K562 (cell line): ENCODE data around the gene TPM4. TPM values are rescaled to one million over a fixed set of nuclear protein-coding genes. Genes with fewer than 3 reads are reported as not detected.
A peak's percentile ranks its signal among the peaks of the same experiment; 100 is the strongest.

ENCODE experiments used
- ATF7 ChIP-seq: fragments of 450-650 bp; IDR thresholded peaks from 2 replicates; pipeline ENCODE4 v1.7.1; 2014; ENCODE audit warnings: mild to moderate bottlenecking, moderate library complexity
- BRF1 ChIP-seq: IDR thresholded peaks from 3 replicates; pipeline ENCODE4 v1.6.1; 2011; ENCODE audit warnings: borderline replicate concordance, mild to moderate bottlenecking; ENCODE audit not compliant: insufficient read length; ENCODE audit errors: extremely low read depth
- CREBBP ChIP-seq: IDR thresholded peaks from one replicate; pipeline ENCODE4 v1.6.1; 2012; ENCODE audit warnings: low read depth, mild to moderate bottlenecking, control low read depth, inconsistent platforms, low read length
- ETV1 ChIP-seq: fragments of 450-650 bp; conservative IDR thresholded peaks from 2 replicates; pipeline ENCODE4 v1.6.1; 2016; ENCODE audit warnings: missing genetic modification characterization, control low read depth, low read depth, missing compliant biosample characterization
- FOXA3 ChIP-seq, 2 experiments: fragments of 450-650 bp in 1 of 2; sonication (generic) in 1 of 2; formaldehyde crosslinking; IDR thresholded peaks in 1 of 2; conservative IDR thresholded peaks in 1 of 2; 2 replicates each; pipeline versions ENCODE4 v1.4.0 to v1.8.0; 2020 to 2022; ENCODE audit warnings: mild to moderate bottlenecking in 2 of 2, missing genetic modification reagents in 1 of 2
- KLF13 ChIP-seq: fragments of 450-650 bp; IDR thresholded peaks from 2 replicates; pipeline ENCODE4 v1.6.1; 2016; ENCODE audit warnings: missing genetic modification characterization, low read depth, mild to moderate bottlenecking, missing compliant biosample characterization, moderate library complexity, borderline replicate concordance
- LARP7 ChIP-seq: fragments of 450-650 bp; IDR thresholded peaks from 2 replicates; pipeline ENCODE4 v1.6.1; 2016
- MEIS2 ChIP-seq: fragments of 450-650 bp; IDR thresholded peaks from 2 replicates; pipeline ENCODE4 v1.6.1; 2014; ENCODE audit warnings: mild to moderate bottlenecking; ENCODE audit not compliant: partially characterized antibody
- MTA3 ChIP-seq: fragments of 450-650 bp; formaldehyde crosslinking; IDR thresholded peaks from 2 replicates; pipeline ENCODE4 v1.6.1; 2017; ENCODE audit warnings: mild to moderate bottlenecking, borderline replicate concordance
- NEUROD1 ChIP-seq: fragments of 150-350 bp; IDR thresholded peaks from 2 replicates; pipeline ENCODE4 v1.6.1; 2014; ENCODE audit warnings: borderline replicate concordance, low read length, low read depth; ENCODE audit not compliant: partially characterized antibody
- polyA plus RNA-seq, 8 experiments: library from polyadenylated mRNA; depleted of rRNA in 4 of 8; stranded (reverse) in 5 of 8; unstranded in 3 of 8; fragments of >200 nt; fragmentation: Nextera tagmentation in 2 of 8; fragmentation: Illumina TruSeq in 1 of 8; extraction: Ambion mirVana in 2 of 8; extraction: Trizol in 1 of 8; gene quantifications; 2 replicates each; pipeline versions ENCODE4 v1.2.1 to v1.2.3, GENCODE V29; 2011 to 2014; ENCODE audit warnings: inconsistent platforms in 1 of 8, missing spikeins in 1 of 8
- total RNA-seq, 7 experiments: library from RNA; depleted of rRNA in 6 of 7; stranded (reverse); fragments of >200 nt in 6 of 7; fragmentation: Illumina TruSeq in 2 of 7; extraction: Trizol in 2 of 7; gene quantifications; 2 replicates each; pipeline versions ENCODE4 v1.2.1 to v1.2.3, GENCODE V29; 2011 to 2021; ENCODE audit warnings: low replicate concordance in 1 of 7
- TF ChIP-seq, protein P1 (sequence below): fragments of 450-650 bp; IDR thresholded peaks from 2 replicates; pipeline ENCODE4 v1.6.1; 2016; ENCODE audit warnings: mild to moderate bottlenecking, moderate library complexity
- TF ChIP-seq, protein P2 (sequence below): fragments of 250-450 bp; sonication (Bioruptor Pico); IDR thresholded peaks from 2 replicates; pipeline ENCODE4 v1.9.0; 2021; ENCODE audit warnings: mild to moderate bottlenecking
- TF ChIP-seq, protein P3 (sequence below): fragments of 450-650 bp; formaldehyde crosslinking; IDR thresholded peaks from 2 replicates; pipeline ENCODE4 v1.4.0; 2020; ENCODE audit warnings: mild to moderate bottlenecking, moderate library complexity

TPM4 gene
- total and polyA plus RNA-seq, 9 of the 15 experiments (the other 6 are each of a cell fraction or from before 2014, with no cell fraction given), result 28.1 to 111 (median 77.4) TPM

DNA sequence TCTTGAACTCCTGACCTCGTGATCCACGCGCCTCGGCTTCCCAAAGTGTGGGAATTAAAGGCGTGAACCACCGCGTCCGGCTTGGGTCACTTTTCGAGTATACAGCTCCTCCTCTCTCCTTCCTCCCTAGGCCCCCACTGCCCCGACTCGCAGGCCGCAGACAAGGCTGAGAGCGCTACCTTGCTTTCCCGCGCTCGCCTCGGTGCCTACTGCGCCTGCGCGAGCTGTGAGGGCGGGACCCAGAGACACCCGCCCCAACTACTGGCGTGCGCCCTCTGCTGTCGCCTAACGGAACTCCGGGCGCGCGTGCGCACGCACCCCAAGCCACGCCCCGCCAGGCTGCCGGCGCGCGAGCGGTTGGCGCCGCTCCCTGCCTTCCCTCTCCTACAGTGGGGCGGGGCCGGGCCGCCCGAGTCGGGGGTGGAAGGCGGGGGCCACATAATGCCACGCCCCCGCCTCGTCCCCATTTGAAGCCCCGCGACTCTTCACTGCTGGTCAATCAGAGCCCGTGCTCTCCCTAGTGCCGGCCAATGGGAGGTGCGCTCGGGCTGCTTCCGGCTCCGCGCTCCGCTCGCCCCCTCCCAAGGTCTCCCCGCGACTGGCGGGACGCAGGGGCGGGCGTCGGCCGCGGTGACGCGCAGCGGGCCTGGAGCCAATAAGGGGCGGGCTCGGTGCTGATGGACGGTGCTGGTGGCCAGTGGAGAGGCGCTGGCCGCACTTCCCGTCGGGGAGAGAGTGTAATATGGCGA, 35.0 kb downstream of the TPM4 start, which contains the start of gene RAB8A (continued):
- TF ChIP-seq, protein P1, sequence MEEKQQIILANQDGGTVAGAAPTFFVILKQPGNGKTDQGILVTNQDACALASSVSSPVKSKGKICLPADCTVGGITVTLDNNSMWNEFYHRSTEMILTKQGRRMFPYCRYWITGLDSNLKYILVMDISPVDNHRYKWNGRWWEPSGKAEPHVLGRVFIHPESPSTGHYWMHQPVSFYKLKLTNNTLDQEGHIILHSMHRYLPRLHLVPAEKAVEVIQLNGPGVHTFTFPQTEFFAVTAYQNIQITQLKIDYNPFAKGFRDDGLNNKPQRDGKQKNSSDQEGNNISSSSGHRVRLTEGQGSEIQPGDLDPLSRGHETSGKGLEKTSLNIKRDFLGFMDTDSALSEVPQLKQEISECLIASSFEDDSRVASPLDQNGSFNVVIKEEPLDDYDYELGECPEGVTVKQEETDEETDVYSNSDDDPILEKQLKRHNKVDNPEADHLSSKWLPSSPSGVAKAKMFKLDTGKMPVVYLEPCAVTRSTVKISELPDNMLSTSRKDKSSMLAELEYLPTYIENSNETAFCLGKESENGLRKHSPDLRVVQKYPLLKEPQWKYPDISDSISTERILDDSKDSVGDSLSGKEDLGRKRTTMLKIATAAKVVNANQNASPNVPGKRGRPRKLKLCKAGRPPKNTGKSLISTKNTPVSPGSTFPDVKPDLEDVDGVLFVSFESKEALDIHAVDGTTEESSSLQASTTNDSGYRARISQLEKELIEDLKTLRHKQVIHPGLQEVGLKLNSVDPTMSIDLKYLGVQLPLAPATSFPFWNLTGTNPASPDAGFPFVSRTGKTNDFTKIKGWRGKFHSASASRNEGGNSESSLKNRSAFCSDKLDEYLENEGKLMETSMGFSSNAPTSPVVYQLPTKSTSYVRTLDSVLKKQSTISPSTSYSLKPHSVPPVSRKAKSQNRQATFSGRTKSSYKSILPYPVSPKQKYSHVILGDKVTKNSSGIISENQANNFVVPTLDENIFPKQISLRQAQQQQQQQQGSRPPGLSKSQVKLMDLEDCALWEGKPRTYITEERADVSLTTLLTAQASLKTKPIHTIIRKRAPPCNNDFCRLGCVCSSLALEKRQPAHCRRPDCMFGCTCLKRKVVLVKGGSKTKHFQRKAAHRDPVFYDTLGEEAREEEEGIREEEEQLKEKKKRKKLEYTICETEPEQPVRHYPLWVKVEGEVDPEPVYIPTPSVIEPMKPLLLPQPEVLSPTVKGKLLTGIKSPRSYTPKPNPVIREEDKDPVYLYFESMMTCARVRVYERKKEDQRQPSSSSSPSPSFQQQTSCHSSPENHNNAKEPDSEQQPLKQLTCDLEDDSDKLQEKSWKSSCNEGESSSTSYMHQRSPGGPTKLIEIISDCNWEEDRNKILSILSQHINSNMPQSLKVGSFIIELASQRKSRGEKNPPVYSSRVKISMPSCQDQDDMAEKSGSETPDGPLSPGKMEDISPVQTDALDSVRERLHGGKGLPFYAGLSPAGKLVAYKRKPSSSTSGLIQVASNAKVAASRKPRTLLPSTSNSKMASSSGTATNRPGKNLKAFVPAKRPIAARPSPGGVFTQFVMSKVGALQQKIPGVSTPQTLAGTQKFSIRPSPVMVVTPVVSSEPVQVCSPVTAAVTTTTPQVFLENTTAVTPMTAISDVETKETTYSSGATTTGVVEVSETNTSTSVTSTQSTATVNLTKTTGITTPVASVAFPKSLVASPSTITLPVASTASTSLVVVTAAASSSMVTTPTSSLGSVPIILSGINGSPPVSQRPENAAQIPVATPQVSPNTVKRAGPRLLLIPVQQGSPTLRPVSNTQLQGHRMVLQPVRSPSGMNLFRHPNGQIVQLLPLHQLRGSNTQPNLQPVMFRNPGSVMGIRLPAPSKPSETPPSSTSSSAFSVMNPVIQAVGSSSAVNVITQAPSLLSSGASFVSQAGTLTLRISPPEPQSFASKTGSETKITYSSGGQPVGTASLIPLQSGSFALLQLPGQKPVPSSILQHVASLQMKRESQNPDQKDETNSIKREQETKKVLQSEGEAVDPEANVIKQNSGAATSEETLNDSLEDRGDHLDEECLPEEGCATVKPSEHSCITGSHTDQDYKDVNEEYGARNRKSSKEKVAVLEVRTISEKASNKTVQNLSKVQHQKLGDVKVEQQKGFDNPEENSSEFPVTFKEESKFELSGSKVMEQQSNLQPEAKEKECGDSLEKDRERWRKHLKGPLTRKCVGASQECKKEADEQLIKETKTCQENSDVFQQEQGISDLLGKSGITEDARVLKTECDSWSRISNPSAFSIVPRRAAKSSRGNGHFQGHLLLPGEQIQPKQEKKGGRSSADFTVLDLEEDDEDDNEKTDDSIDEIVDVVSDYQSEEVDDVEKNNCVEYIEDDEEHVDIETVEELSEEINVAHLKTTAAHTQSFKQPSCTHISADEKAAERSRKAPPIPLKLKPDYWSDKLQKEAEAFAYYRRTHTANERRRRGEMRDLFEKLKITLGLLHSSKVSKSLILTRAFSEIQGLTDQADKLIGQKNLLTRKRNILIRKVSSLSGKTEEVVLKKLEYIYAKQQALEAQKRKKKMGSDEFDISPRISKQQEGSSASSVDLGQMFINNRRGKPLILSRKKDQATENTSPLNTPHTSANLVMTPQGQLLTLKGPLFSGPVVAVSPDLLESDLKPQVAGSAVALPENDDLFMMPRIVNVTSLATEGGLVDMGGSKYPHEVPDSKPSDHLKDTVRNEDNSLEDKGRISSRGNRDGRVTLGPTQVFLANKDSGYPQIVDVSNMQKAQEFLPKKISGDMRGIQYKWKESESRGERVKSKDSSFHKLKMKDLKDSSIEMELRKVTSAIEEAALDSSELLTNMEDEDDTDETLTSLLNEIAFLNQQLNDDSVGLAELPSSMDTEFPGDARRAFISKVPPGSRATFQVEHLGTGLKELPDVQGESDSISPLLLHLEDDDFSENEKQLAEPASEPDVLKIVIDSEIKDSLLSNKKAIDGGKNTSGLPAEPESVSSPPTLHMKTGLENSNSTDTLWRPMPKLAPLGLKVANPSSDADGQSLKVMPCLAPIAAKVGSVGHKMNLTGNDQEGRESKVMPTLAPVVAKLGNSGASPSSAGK, result peak; percentile 98
- TF ChIP-seq ATF7 (peak; percentile 88), MEIS2 (peak; percentile 92), KLF13 (peak; percentile 79; the same call in 1 of the 2 replicates), MTA3 (peak; percentile 38; the same call in 1 of the 2 replicates), FOXA3 (CRISPR knock-in tag; conservative IDR thresholded peaks at IDR 0.05 in 1 of 2, IDR thresholded peaks at IDR 0.05 in 1 of 2) (peak in 1 of 2 experiments; percentile 85; a peak in 2 of 4 replicates), LARP7 (no peak), ETV1 (tag) (no peak), BRF1 (no peak), CREBBP (no peak), NEUROD1 (peak; percentile 87)
- TF ChIP-seq, protein P2, sequence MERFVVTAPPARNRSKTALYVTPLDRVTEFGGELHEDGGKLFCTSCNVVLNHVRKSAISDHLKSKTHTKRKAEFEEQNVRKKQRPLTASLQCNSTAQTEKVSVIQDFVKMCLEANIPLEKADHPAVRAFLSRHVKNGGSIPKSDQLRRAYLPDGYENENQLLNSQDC (CRISPR knock-in tag), result no peak
- TF ChIP-seq, protein P3, sequence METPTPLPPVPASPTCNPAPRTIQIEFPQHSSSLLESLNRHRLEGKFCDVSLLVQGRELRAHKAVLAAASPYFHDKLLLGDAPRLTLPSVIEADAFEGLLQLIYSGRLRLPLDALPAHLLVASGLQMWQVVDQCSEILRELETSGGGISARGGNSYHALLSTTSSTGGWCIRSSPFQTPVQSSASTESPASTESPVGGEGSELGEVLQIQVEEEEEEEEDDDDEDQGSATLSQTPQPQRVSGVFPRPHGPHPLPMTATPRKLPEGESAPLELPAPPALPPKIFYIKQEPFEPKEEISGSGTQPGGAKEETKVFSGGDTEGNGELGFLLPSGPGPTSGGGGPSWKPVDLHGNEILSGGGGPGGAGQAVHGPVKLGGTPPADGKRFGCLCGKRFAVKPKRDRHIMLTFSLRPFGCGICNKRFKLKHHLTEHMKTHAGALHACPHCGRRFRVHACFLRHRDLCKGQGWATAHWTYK (CRISPR knock-in tag), result peak; percentile 49; the same call in 1 of the 2 replicates
